GM11168 (cell line): ENCODE results near the gene SCML1.

Experiments
- in situ Hi-C: fragments of 300-500 bp; cut with MboI; formaldehyde crosslinking; loops from one replicate; pipeline ENCODE4 v1.12.0; 2022; ENCODE audit warnings: low sequenced_read_pairs; ENCODE audit not compliant: unreplicated experiment

The SCML1 gene

GRCh38 chrX:17786554-17787347 is 49.5 kb downstream of the SCML1 start:
- in situ Hi-C loops: loop anchor here (25.0 kb wide), 1 partner anchor 601 kb away; no protein-coding TSS in a partner anchor

GRCh38 chrX:17787557-17787956 is 50.3 kb downstream of the SCML1 start:
- in situ Hi-C loops: loop anchor here (25.0 kb wide), 1 partner anchor 600 kb away; no protein-coding TSS in a partner anchor

- in situ Hi-C loops: loop anchor here (25.0 kb wide), 1 partner anchor 599 kb away; no protein-coding TSS in a partner anchor
Measured at GRCh38 chrX:17788439-17788838, 51.1 kb downstream of the SCML1 start.

- in situ Hi-C loops: loop anchor here (25.0 kb wide), 1 partner anchor 598 kb away; no protein-coding TSS in a partner anchor
Measured at GRCh38 chrX:17788956-17789562, 51.8 kb downstream of the SCML1 start.

- in situ Hi-C loops: loop anchor here (25.0 kb wide), 1 partner anchor 594 kb away; no protein-coding TSS in a partner anchor
Measured at GRCh38 chrX:17792826-17793225, 55.5 kb downstream of the SCML1 start.

GRCh38 chrX:17798921-17799320 is 61.6 kb downstream of the SCML1 start:
- in situ Hi-C loops: loop anchor here (25.0 kb wide), 1 partner anchor 588 kb away; no protein-coding TSS in a partner anchor

- in situ Hi-C loops: no loop called here
Measured at GRCh38 chrX:17801431-17801830, 64.1 kb downstream of the SCML1 start.

GRCh38 chrX:17802756-17803155 is 65.5 kb downstream of the SCML1 start:
- in situ Hi-C loops: no loop called here

- in situ Hi-C loops: no loop called here
Measured at GRCh38 chrX:17803449-17803848, 66.2 kb downstream of the SCML1 start.
